Measurements from ENCODE around the gene PARM1.

DNA sequence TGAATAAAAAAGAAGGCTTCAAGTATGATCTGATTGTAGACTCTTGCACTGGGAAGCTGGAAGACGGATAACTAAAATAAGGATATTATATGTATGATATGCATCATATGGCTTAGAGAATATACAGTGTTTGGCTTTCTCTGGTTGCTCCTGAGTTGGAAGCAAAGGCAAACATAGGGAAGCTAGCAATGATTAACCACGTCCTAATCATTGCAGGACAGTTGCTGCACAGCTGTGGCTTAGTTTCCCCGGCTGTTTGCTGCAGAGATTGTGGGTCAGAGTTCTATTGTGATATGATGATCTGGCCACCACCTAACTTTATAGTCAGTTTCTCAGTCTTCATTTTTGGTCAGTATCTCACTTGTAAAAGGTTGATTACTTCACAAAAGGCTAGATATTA, 36.3 kb upstream of the PARM1 start:
- no peak for TF ChIP-seq CTCF (IDR thresholded peaks at IDR 0.05; ENCODE audit: insufficient read depth, low read length, poor library complexity, severe bottlenecking)
- no peak for TF ChIP-seq EZH2phosphoT487 (conservative IDR thresholded peaks at IDR 0.05; ENCODE audit: low read length)

Measured in SU-DHL-6 (cell line).